Measurements from ENCODE around the gene LGMN.

- TF ChIP-seq CTCF (IDR thresholded peaks at IDR 0.05; ENCODE audit: borderline replicate concordance, extremely low read depth, low read length, poor library complexity, severe bottlenecking) (no peak), EZH2 (IDR thresholded peaks at IDR 0.05; ENCODE audit: borderline replicate concordance, low read depth, low read length, severe bottlenecking) (no peak)
Measured at GRCh38 chr14:92770484-92770883, 22.1 kb upstream of the LGMN start.

All from DND-41 (cell line).